ENCODE results near the gene EEFSEC. TPM values are rescaled to one million over a fixed set of nuclear protein-coding genes. Genes with fewer than 3 reads are reported as not detected.

The EEFSEC gene
- total RNA-seq, 1 experiment from 2014 or later: 21.3 TPM

DNA sequence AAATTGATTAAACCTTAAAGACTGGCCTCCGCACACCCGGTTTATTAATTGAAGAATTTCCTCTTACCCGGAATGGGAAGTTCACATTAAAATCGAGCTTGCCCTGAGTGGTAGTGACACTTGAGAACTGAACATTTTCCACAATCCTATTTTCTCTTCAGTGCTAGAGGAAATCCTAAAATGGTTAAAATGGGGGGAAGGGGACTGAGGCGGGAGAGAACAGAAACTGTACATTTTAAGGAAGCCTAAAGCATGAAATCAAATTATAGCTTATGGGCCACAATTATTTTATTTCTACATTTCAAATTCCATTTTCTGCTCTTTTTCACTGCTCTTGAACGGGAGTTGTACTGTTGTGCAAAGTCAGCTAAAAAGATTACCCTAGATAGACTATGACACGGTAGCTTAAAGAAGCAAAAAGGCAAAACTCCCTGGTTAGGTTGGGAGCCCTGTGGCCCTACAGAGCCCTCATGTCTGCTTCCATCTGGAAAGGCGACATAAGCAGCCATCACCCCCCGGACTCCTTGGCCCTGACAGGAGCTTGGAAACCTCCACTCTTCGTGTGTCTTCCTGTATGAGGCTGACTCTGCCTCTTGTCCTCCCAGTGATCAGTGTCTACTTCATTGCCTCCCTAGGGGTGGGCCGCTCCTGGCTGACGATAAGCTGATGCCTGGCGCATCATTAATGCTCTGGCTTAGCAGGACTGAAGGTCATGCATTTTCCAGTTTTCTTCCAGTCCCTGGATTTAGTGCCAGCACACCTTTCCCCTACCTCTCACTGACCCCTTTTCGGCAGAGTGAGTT, 79.3 kb downstream of the EEFSEC start:
- H4K20me1 ChIP-seq (ENCODE audit: insufficient read depth): no peaks in the 10 kb centered on the region

DNA sequence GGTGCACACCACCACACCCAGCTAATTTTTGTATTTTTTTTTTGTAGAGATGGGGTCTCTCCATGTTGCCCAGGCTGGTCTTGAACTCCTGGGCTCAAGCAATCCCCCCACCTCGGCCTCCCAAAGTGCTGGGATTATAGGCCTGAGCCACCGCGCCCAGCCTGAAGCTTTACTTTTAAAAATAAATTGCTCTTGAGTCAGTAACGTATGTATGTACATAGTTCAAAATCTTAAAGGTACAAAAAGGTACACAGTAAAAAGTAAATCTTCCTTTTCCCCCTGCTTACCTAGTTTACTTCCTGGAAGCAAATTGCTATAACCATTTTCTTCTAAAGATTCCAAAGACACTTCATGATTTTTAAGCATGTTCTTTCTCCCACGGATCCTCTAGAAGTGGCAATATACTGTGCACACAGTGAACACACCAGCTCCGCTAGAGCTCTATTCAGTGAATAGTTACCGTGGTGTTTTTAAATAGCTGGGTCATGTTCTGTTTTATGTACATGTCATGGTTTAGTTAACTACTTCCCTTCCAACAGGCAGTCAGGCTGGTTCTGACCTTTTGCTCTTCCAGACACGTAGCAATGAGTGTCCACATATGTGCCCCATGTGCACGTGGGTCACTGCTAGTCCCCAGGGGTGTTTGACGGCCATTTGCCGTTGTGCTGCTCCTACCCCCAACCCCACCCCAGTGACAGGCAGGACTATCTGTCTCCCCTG, 82.1 kb downstream of the EEFSEC start:
- H3K36me3 ChIP-seq (ENCODE audit: low read depth): no peaks in the 10 kb centered on the region
- POLR2A ChIA-PET (ENCODE audit: unreplicated experiment): no interaction called here
- no peaks in the 10 kb centered on the region for H3K27me3 ChIP-seq (ENCODE audit: insufficient read depth, low read depth)
- H3K9me2 ChIP-seq (ENCODE audit: insufficient read depth): no peaks in the 10 kb centered on the region
- intact Hi-C loops (cut with micrococcal nuclease; ENCODE audit: unreplicated experiment): no loop called here
- H3K4me1 ChIP-seq (replicated peaks; ENCODE audit: insufficient read depth): peaks cover 39% of the 10 kb centered on the region
- BruUV-seq (replicated peaks): no TSS peak
- no peak for DNase-seq
- CTCF ChIA-PET: interaction anchor here (0.6 kb wide), 1 partner anchor 373 kb away, joined by 4 read pairs; no protein-coding TSS in a partner anchor
- no peak overlapping the region for H3K4me3 ChIP-seq
- no peaks in the 10 kb centered on the region for H3K9me3 ChIP-seq (ENCODE audit: insufficient read depth, low read depth)
- peaks cover 23% of the 10 kb centered on the region for H3F3A ChIP-seq (ENCODE audit: insufficient read depth, low read depth)
- H4K20me1 ChIP-seq (ENCODE audit: insufficient read depth): no peaks in the 10 kb centered on the region; the same call in 1 of the 2 replicates
- TF ChIP-seq, protein P1, sequence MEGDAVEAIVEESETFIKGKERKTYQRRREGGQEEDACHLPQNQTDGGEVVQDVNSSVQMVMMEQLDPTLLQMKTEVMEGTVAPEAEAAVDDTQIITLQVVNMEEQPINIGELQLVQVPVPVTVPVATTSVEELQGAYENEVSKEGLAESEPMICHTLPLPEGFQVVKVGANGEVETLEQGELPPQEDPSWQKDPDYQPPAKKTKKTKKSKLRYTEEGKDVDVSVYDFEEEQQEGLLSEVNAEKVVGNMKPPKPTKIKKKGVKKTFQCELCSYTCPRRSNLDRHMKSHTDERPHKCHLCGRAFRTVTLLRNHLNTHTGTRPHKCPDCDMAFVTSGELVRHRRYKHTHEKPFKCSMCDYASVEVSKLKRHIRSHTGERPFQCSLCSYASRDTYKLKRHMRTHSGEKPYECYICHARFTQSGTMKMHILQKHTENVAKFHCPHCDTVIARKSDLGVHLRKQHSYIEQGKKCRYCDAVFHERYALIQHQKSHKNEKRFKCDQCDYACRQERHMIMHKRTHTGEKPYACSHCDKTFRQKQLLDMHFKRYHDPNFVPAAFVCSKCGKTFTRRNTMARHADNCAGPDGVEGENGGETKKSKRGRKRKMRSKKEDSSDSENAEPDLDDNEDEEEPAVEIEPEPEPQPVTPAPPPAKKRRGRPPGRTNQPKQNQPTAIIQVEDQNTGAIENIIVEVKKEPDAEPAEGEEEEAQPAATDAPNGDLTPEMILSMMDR (conservative IDR thresholded peaks at IDR 0.05): no peak
- TF ChIP-seq EZH2 (IDR thresholded peaks at IDR 0.05; ENCODE audit: low read depth): no peak
- no peak overlapping the region for H2AFZ ChIP-seq
- no peak overlapping the region for H3K4me2 ChIP-seq
- peaks cover 5% of the 10 kb centered on the region for H3K79me2 ChIP-seq (ENCODE audit: low read depth)
- no peak overlapping the region for H3K27ac ChIP-seq

More for the DNA sequence above, 79.3 kb downstream of the EEFSEC start:
- no TSS peak for BruUV-seq (replicated peaks)
- Histone ChIP-seq H3K79me2 (ENCODE audit: low read depth) (no peaks in the 10 kb centered on the region; the same call in 1 of the 2 replicates), H3K27ac (no peak overlapping the region), H3K27me3 (ENCODE audit: insufficient read depth, low read depth) (no peaks in the 10 kb centered on the region), H3K4me2 (no peak overlapping the region), H3K36me3 (ENCODE audit: low read depth) (no peaks in the 10 kb centered on the region), H3K4me3 (no peak overlapping the region), H3K9me2 (ENCODE audit: insufficient read depth) (no peaks in the 10 kb centered on the region), H3F3A (ENCODE audit: insufficient read depth, low read depth) (peaks cover 10% of the 10 kb centered on the region), H2AFZ (no peak overlapping the region), H3K9me3 (ENCODE audit: insufficient read depth, low read depth) (no peaks in the 10 kb centered on the region), H3K4me1 (replicated peaks; ENCODE audit: insufficient read depth) (peaks cover 17% of the 10 kb centered on the region)
- POLR2A ChIA-PET (ENCODE audit: unreplicated experiment): interaction anchor here (0.7 kb wide), 1 partner anchor 343 kb away, joined by 3 read pairs; no protein-coding TSS in a partner anchor
- no peak for DNase-seq
- TF ChIP-seq, protein P1 (conservative IDR thresholded peaks at IDR 0.05): no peak
- no peak for TF ChIP-seq EZH2 (IDR thresholded peaks at IDR 0.05; ENCODE audit: low read depth)
- CTCF ChIA-PET: no interaction called here
- intact Hi-C loops (cut with micrococcal nuclease; ENCODE audit: unreplicated experiment): no loop called here

DNA sequence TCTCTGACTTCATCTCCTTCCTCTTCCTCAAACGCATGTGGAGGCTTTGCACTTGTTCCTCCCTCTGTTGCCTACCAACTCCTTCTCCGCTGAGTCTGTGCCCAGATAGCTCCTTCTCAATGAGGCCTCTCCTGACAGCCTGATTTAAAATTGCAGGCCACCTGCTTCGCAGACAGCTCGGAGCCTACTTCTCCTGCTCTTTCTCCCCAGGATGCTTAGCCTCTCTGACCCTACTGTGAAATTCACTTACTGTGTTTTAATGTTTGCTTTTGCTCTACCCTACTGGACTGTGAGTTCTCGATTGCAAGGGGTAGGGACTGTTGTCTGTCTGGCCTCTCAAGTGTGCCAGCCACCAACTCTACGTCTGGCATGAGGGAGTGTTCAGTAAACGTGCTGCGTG, 83.4 kb downstream of the EEFSEC start:
- CTCF ChIA-PET: no interaction called here
- H3K4me3 ChIP-seq: no peak overlapping the region
- no peaks in the 10 kb centered on the region for H3K9me2 ChIP-seq (ENCODE audit: insufficient read depth)
- no peak for TF ChIP-seq EZH2 (IDR thresholded peaks at IDR 0.05; ENCODE audit: low read depth)
- TF ChIP-seq, protein P1 (conservative IDR thresholded peaks at IDR 0.05): no peak
- BruUV-seq (replicated peaks): no TSS peak
- H4K20me1 ChIP-seq (ENCODE audit: insufficient read depth): no peaks in the 10 kb centered on the region; the same call in 1 of the 2 replicates
- intact Hi-C loops (cut with micrococcal nuclease; ENCODE audit: unreplicated experiment): no loop called here
- DNase-seq: no peak
- no peak overlapping the region for H2AFZ ChIP-seq
- H3K27me3 ChIP-seq (ENCODE audit: insufficient read depth, low read depth): no peaks in the 10 kb centered on the region
- peak overlapping the region; percentile 52 for H3K27ac ChIP-seq
- H3K4me1 ChIP-seq (replicated peaks; ENCODE audit: insufficient read depth): peaks cover 39% of the 10 kb centered on the region
- H3F3A ChIP-seq (ENCODE audit: insufficient read depth, low read depth): peaks cover 23% of the 10 kb centered on the region
- peak overlapping the region; percentile 34; the same call in 1 of the 2 replicates for H3K4me2 ChIP-seq
- H3K9me3 ChIP-seq (ENCODE audit: insufficient read depth, low read depth): no peaks in the 10 kb centered on the region
- no peaks in the 10 kb centered on the region for H3K36me3 ChIP-seq (ENCODE audit: low read depth)
- peaks cover 5% of the 10 kb centered on the region for H3K79me2 ChIP-seq (ENCODE audit: low read depth)
- POLR2A ChIA-PET (ENCODE audit: unreplicated experiment): no interaction called here
